ENCODE measurements around the gene DNM3.

The DNM3 gene

DNA sequence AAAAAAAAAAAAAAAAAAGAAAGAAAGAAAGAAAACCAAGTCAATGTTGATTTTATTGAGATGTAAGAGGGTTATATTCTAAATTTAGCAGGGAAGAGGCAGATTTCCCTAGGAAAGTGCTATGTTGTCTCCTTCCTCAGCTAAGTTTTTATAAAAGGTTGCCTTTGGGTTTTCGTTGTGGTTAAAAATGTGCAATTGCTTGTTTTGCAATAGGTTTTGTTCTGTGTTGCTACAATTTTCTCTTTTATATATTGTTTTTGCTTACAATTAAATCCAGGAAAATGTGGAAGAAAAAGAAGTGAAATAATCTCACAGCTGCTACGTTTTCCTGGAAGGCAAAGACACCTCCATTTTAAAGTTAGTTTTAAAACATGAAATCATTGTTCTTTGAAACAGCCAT is 442.5 kb downstream of the DNM3 start:
- TF ChIP-seq EZH2phosphoT487 (IDR thresholded peaks at IDR 0.05; ENCODE audit: low read length): no peak
- TF ChIP-seq EZH2 (optimal IDR thresholded peaks at IDR 0.05; ENCODE audit: low read depth, low read length): no peak
- TF ChIP-seq, protein P1, sequence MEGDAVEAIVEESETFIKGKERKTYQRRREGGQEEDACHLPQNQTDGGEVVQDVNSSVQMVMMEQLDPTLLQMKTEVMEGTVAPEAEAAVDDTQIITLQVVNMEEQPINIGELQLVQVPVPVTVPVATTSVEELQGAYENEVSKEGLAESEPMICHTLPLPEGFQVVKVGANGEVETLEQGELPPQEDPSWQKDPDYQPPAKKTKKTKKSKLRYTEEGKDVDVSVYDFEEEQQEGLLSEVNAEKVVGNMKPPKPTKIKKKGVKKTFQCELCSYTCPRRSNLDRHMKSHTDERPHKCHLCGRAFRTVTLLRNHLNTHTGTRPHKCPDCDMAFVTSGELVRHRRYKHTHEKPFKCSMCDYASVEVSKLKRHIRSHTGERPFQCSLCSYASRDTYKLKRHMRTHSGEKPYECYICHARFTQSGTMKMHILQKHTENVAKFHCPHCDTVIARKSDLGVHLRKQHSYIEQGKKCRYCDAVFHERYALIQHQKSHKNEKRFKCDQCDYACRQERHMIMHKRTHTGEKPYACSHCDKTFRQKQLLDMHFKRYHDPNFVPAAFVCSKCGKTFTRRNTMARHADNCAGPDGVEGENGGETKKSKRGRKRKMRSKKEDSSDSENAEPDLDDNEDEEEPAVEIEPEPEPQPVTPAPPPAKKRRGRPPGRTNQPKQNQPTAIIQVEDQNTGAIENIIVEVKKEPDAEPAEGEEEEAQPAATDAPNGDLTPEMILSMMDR (IDR thresholded peaks at IDR 0.05; ENCODE audit: low read length): no peak
- Histone ChIP-seq H3K4me2 (ENCODE audit: low read depth, low read length) (no peak overlapping the region), H3K4me3 (ENCODE audit: low read length) (no peak overlapping the region), H3K9ac (ENCODE audit: low read length) (no peak overlapping the region), H3K27ac (ENCODE audit: low read length) (no peak overlapping the region), H3K4me1 (ENCODE audit: low read length) (no peaks in the 10 kb centered on the region), H3K9me2 (replicated peaks; ENCODE audit: insufficient read depth, low read length) (no peaks in the 10 kb centered on the region), H3K79me2 (ENCODE audit: low read length) (no peaks in the 10 kb centered on the region), H4K20me1 (ENCODE audit: insufficient read depth, low read length) (no peaks in the 10 kb centered on the region), H3F3A (ENCODE audit: insufficient read depth, low read length) (no peaks in the 10 kb centered on the region), H3K9me3 (replicated peaks; ENCODE audit: insufficient read depth, low read length) (no peaks in the 10 kb centered on the region), H3K27me3 (replicated peaks; ENCODE audit: insufficient read depth, low read length) (no peaks in the 10 kb centered on the region), H3K36me3 (replicated peaks; ENCODE audit: insufficient read depth, low read length) (no peaks in the 10 kb centered on the region), H2AFZ (ENCODE audit: low read length) (no peak overlapping the region)
- DNase-seq: no peak

DNA sequence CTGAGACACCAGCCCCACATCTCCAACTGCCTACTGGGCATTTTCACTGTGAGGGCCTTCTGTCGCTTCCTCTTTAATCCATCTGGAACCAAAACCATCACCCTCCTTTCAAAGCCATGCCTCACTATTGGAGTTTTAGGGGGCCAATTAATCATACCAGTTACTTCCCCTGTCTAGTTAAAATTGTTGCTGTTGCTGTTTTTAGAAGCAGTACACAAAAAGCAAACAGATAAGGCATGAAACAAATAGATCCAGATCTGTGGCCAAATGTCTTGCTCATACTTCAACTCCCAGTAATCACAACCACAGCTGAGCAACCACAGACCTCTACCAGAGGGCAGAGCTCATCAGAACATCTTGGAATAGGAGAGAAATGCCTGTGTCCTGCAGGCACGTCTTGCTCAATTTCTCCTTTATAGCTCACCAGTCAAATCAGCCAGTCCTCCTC is 445.4 kb downstream of the DNM3 start:
- H3K4me2 ChIP-seq (ENCODE audit: low read depth, low read length): no peak overlapping the region
- H3K4me3 ChIP-seq (ENCODE audit: low read length): no peak overlapping the region
- no peaks in the 10 kb centered on the region for H3F3A ChIP-seq (ENCODE audit: insufficient read depth, low read length)
- no peaks in the 10 kb centered on the region for H4K20me1 ChIP-seq (ENCODE audit: insufficient read depth, low read length)
- H3K27ac ChIP-seq (ENCODE audit: low read length): no peak overlapping the region
- no peak overlapping the region for H2AFZ ChIP-seq (ENCODE audit: low read length)
- H3K9me3 ChIP-seq (replicated peaks; ENCODE audit: insufficient read depth, low read length): no peaks in the 10 kb centered on the region
- no peaks in the 10 kb centered on the region for H3K9me2 ChIP-seq (replicated peaks; ENCODE audit: insufficient read depth, low read length)
- H3K36me3 ChIP-seq (replicated peaks; ENCODE audit: insufficient read depth, low read length): no peaks in the 10 kb centered on the region
- H3K9ac ChIP-seq (ENCODE audit: low read length): no peak overlapping the region
- DNase-seq: no peak
- no peaks in the 10 kb centered on the region for H3K79me2 ChIP-seq (ENCODE audit: low read length)
- no peaks in the 10 kb centered on the region for H3K27me3 ChIP-seq (replicated peaks; ENCODE audit: insufficient read depth, low read length)
- H3K4me1 ChIP-seq (ENCODE audit: low read length): no peaks in the 10 kb centered on the region
- TF ChIP-seq, protein P1 (IDR thresholded peaks at IDR 0.05; ENCODE audit: low read length): no peak
- TF ChIP-seq EZH2phosphoT487 (IDR thresholded peaks at IDR 0.05; ENCODE audit: low read length) (no peak), EZH2 (optimal IDR thresholded peaks at IDR 0.05; ENCODE audit: low read depth, low read length) (no peak)

DNA sequence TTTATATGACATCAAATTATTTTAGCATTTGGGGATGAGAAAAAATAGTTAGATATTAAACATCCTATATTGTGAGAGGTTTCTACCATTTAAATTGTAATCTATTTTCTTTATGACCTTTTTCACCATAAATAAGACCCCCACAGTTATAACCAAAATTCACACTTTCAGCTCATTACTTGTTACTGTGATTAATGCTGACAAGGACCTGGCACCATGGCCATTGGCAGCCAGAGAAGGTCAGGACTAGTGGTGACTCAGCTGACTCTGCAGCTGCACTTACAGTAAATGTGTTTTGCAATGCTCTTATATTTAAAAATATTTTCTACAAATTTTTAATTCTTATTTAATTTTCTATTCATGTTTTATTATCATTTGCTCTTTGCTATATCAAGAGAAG is 445.9 kb downstream of the DNM3 start:
- no peaks in the 10 kb centered on the region for H3F3A ChIP-seq (ENCODE audit: insufficient read depth, low read length)
- H3K9me2 ChIP-seq (replicated peaks; ENCODE audit: insufficient read depth, low read length): no peaks in the 10 kb centered on the region
- H3K9me3 ChIP-seq (replicated peaks; ENCODE audit: insufficient read depth, low read length): no peaks in the 10 kb centered on the region
- TF ChIP-seq, protein P1 (IDR thresholded peaks at IDR 0.05; ENCODE audit: low read length): no peak
- TF ChIP-seq EZH2phosphoT487 (IDR thresholded peaks at IDR 0.05; ENCODE audit: low read length) (no peak), EZH2 (optimal IDR thresholded peaks at IDR 0.05; ENCODE audit: low read depth, low read length) (no peak)
- H3K4me3 ChIP-seq (ENCODE audit: low read length): no peak overlapping the region
- no peak overlapping the region for H3K9ac ChIP-seq (ENCODE audit: low read length)
- H3K27ac ChIP-seq (ENCODE audit: low read length): no peak overlapping the region
- H3K36me3 ChIP-seq (replicated peaks; ENCODE audit: insufficient read depth, low read length): no peaks in the 10 kb centered on the region
- H3K4me1 ChIP-seq (ENCODE audit: low read length): no peaks in the 10 kb centered on the region
- H3K27me3 ChIP-seq (replicated peaks; ENCODE audit: insufficient read depth, low read length): no peaks in the 10 kb centered on the region
- DNase-seq: no peak
- H3K79me2 ChIP-seq (ENCODE audit: low read length): no peaks in the 10 kb centered on the region
- no peaks in the 10 kb centered on the region for H4K20me1 ChIP-seq (ENCODE audit: insufficient read depth, low read length)
- no peak overlapping the region for H3K4me2 ChIP-seq (ENCODE audit: low read depth, low read length)
- H2AFZ ChIP-seq (ENCODE audit: low read length): no peak overlapping the region
